ENCODE data around the gene SFI1. TPM values are rescaled to one million over a fixed set of nuclear protein-coding genes. Genes with fewer than 3 reads are reported as not detected.

SFI1 gene
- polyA plus RNA-seq, 10 donors = 6.3 to 19.3 (median 10.1) TPM

DNA sequence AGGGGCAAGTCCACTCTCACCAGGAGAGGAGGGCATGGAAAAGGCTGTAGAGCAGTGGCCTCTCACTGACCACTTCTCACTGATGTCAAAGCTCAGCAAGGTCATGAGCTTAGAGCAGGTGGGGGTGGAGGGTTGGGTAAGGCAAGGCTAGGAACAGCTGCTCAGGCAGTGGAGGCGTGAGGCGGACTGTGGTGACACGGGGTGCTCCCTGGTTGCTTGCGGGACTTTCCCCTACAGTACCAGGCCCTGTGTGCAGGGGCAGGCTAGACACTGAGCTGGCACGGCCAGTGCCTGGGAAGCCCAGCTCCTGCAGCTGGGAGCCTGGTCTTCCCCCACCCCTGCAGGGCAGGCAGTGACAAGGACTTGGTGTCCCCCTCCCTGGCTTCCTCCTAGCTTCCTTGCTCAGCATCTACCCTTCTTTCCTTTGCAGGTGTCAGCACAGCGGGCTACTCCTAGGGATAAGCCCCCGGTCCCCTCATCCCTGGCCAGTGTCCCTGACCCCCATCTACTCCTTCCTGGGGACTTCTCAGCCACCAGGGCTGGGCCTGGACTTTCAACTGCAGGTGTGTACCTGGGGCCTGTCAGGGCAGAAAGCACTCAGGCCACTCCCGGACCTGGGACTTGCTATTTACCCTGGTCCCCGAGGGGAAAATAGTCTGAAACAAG, 120.1 kb downstream of the SFI1 start:
- peak in 2 of 3 donors; percentile 14 to 29 for DNase-seq

- DNase-seq = no peak
Measured at GRCh38 chr22:31618057-31618456, 121.7 kb downstream of the SFI1 start.

- no peak for DNase-seq
Measured at GRCh38 chr22:31618471-31619176, 122.3 kb downstream of the SFI1 start.

DNA sequence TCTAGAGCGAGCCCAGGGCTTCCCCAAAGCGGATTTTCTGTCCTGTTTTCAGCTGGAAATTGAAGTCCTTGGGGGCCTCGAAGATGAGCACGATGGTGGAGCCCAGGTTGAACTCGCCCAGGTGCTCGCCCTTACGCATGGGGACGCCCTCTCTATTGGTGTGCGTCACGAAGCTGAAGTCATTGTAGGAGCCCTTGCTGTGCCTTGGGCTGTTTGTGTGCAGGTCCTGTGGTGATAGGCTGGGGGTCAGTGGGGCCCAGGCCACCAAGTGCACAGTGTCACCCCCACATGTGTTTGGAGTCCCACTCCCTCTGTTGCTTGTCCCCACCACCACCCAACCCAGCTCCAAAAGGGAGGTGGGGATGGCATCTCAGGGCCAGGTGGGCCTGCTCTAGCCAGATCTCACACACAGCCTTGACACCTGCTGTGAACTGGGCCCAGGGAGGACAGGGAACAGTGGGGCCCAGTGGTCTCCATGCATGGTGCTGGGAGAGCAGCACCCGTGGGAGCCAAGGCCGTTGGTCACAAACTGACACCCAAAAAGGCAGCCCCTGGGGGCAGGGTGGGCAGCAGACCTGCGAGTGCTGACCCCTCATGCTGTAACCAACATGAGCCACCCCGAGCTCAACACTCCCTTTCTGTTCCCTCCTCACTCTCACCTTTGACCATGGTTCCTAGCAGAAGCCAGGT, 123.4 kb downstream of the SFI1 start:
- DNase-seq = no peak

- DNase-seq = no peak
Measured at GRCh38 chr22:31620756-31621480, 124.6 kb downstream of the SFI1 start.

DNA sequence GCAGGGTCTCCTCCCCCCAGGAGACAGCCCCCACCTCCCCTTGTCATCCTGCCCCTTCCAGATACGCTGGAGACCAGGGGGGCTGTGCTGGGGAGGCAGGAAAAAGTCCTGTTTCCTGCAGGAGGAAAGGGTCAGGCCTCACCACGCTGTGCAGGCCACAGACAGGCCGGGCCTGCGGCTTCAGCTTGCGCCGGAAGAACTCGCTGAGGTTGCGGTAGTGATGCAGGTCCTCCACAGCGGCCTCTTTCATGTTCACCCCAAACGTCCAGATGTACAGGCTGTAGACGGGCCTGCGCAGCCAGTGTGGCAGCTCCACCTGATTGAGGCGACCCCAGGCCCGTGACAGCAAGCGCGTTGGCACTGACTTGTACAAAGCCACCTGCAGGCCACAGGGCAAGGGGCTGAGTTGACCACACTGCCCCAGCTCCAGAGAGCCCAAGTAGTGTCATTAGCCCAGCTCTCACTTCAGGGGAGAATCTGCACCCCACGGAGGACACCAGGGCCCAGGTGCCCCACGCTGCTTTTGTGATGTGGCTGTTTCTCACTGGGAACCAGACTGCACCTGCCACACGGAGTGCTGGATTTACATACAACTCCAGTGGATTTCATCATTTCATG, 125.3 kb downstream of the SFI1 start:
- DNase-seq = no peak

GRCh38 chr22:31622980-31623379, 126.6 kb downstream of the SFI1 start:
- DNase-seq = no peak

- DNase-seq = no peak
Measured at GRCh38 chr22:31623592-31624304, 127.4 kb downstream of the SFI1 start.

- DNase-seq = no peak
Measured at GRCh38 chr22:31625257-31625640, 128.9 kb downstream of the SFI1 start.

DNA sequence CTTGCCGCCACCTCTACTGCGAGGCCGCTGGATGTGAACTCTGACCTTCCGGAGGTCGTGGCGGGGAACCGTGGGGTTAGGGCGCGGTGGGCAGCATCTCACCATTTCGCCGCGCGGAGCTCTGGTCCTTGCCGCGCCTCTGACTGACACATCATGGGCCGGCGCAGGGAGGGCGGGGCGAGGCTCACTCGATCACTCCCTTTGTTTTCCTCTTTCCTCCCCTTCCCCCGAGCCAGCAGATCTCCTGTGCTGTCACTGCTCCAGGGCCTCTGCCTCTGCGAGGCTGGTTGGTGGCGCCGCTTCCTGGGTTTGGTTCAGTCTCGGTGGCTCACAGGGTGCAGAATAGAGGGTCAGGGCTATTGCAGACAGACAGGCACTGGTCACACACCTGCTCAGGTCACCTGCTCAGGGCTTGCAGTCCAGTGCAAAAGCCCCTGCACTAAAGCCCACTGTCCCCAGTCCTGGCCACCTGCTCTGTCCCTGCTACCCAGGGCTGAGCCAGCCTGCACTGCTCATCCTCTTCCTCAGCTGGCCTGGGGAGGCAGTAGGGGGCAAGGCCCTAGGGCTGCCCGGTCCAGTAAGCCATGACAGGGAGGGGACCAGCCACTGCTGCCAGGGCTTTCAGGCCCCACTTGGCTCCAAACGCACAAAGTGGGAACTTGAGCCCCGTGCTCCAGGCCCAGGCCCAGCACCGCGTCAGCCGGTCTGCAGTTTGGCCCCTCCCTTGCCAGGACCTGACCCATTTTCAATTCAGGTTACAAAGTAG, 129.5 kb downstream of the SFI1 start:
- DNase-seq = peak; percentile 17 to 69 (median 54)

- DNase-seq = peak in 2 of 3 donors; percentile 68 to 76
Measured at GRCh38 chr22:31626427-31627150, 130.3 kb downstream of the SFI1 start.

DNA sequence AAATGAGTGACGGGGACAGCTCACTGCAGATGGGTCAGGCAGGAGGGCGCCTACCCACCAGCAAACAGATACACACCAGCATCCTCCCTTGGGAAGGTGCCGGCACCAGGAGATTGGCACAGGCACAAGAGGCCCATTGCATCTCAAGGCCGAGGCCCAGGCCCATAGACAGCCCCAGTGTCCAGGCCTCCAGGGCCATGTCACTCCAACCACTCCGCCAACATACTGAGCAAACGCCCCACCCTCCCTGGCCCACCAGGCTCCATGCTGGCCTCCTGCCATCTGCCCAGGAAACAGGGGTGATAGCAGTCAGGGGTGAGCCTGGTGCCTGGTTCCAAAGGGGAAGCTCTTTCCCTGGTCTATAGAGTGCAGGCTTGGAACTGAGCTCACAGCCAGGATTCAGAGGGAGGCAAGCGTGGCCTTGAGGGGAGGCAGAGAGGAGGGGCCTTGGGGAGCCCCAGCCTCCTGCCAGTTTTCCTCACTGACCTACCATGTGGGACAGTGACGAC, 130.9 kb downstream of the SFI1 start:
- no peak for DNase-seq

DNA sequence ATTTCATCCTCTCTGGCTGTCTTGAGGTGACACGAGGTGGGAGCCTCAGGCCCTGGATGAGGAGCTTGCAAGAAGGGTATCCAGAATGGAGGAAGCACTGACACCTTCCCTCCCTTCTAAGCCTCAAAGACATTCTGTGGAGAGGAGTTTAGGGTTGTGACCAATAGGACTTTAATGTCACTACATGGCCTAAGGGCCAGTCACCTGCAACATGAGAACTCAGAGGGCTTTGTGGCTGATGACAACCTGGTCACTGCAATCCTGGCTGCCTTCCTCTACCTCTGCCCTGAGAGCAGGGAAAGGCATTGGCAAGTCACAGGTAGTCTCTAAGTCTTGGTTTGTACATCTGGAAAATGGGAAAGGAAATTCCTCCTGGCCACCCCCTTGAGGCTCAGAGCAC, 132.0 kb downstream of the SFI1 start:
- no peak for DNase-seq

- DNase-seq = no peak
Measured at GRCh38 chr22:31628969-31629708, 132.8 kb downstream of the SFI1 start.

DNA sequence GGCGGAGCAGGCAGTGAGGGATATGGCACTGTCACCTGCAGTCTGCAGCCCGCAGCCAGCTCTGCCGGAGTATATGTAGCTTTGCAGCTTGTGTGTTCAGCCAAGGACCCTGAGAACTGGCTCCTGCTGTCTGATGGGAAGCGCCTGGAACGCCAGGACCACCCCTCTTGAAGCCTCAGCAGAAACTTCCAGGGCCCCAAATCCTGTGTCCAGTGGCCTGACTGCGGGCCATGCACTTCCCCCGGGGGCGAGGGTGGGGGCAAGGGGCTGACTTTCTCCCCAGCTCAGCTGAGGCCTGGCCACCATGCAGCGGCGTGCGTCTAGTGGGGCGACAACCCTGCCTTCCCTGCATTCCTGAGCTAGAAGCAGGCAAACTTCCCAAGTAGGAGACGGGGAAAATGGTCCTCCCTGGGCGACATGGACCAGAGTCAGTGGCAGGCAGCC, 133.4 kb downstream of the SFI1 start:
- no peak for DNase-seq

DNA sequence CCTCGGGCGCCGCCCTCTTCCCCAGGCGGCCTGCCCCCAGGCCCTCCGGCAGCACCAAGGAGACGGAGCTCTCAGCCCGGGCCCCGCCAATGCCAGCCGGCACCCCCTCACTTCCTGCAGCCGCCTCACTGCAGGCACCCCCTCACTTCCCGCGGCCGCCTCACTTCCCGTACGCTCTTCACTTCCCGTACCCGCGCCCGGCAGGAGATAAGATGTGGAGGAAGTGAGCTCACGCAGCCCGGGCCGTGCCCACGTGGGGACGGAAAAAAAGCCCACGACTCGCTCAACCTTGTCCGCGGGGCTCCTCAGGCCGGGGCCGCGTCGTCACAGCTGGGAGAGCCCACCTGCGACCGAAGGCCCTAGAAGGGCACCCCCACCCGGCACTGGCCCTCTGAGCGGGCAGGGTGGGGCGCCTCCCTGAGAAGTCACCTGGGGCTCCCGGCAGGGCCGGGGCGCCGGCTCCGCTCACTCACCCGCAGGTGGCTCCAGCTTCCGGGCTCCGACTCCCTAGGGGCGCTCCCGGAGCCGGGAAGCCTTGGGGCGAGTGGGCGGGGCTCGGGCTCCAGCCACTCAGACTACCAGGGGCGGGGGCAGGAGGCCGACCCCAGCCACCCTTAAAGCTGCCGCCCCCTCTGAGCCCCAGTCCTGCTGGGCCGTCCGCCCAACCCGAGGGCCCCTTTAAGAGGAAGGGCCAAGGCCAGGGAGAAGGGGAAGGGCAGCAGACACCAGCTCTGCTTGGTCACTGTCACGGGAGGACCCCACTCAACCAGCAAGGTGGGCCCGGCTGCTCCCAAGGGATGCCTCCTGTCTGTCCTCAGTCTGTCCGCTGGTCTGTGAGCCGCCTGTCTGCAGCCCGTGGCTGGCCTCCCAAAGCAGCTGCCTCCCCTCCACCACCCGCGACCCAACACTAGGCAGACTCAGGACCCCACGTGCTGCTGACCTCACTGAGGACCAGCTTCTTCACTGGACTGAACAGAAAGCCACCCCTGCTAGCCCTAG, 134.3 kb downstream of the SFI1 start:
- peak; percentile 62 to 88 (median 70) for DNase-seq

GRCh38 chr22:31631436-31631835, 135.1 kb downstream of the SFI1 start:
- no peak for DNase-seq

All from muscle of back (tissue), 11 donors.